Osteocyte (in vitro differentiated cells): Measurements from ENCODE around the gene CYSTM1. TPM values are rescaled to one million over a fixed set of nuclear protein-coding genes. Genes with fewer than 3 reads are reported as not detected.

Experiments used
- DNase-seq: peaks from one replicate; pipeline ENCODE4 v3.0.0; 2021; ENCODE audit warnings: mixed read lengths; ENCODE audit not compliant: unreplicated experiment; ENCODE audit errors: extremely low spot score
- H3K27ac Mint-ChIP-seq: one replicate; pipeline ENCODE4 v1.8.0; 2021; ENCODE audit warnings: mild to moderate bottlenecking, mixed read lengths; ENCODE audit not compliant: unreplicated experiment
- H3K27me3 Mint-ChIP-seq: one replicate; pipeline ENCODE4 v1.8.0; 2021; ENCODE audit warnings: mixed read lengths; ENCODE audit not compliant: unreplicated experiment
- H3K36me3 Mint-ChIP-seq: one replicate; pipeline ENCODE4 v1.8.0; 2021; ENCODE audit warnings: mixed read lengths; ENCODE audit not compliant: unreplicated experiment
- H3K4me1 Mint-ChIP-seq: one replicate; pipeline ENCODE4 v1.8.0; 2021; ENCODE audit warnings: mixed read lengths; ENCODE audit not compliant: unreplicated experiment
- H3K4me3 Mint-ChIP-seq: one replicate; pipeline ENCODE4 v1.8.0; 2021; ENCODE audit warnings: mild to moderate bottlenecking, moderate library complexity, mixed read lengths; ENCODE audit not compliant: unreplicated experiment
- H3K9me3 Mint-ChIP-seq: one replicate; pipeline ENCODE4 v1.8.0; 2021; ENCODE audit warnings: mixed read lengths; ENCODE audit not compliant: unreplicated experiment
- CTCF ChIP-seq: fragments of 200-600 bp; sonication (generic); IDR thresholded peaks from 2 replicates; pipeline ENCODE4 v1.5.0; 2021; ENCODE audit warnings: antibody characterized with exemption, mild to moderate bottlenecking, moderate library complexity
- total RNA-seq: library from RNA; stranded (reverse); gene quantifications from 2 replicates; pipeline ENCODE4 v1.2.1, GENCODE V29; 2021

The CYSTM1 gene
- total RNA-seq, 1 donor from 2014 or later, result 26.7 TPM

GRCh38 chr5:140239461-140239860 lies 64.5 kb downstream of the CYSTM1 start:
- Mint-ChIP-seq H3K4me3 (no peak overlapping the region), H3K27me3 (no peaks in the 10 kb centered on the region), H3K27ac (no peak overlapping the region), H3K9me3 (no peaks in the 10 kb centered on the region), H3K36me3 (peaks cover 1% of the 10 kb centered on the region), H3K4me1 (peaks cover 19% of the 10 kb centered on the region)
- no peak for TF ChIP-seq CTCF
- DNase-seq, result no peak

- peaks cover 6% of the 10 kb centered on the region for H3K36me3 Mint-ChIP-seq
- H3K9me3 Mint-ChIP-seq, result no peaks in the 10 kb centered on the region
- H3K27me3 Mint-ChIP-seq, result no peaks in the 10 kb centered on the region
- no peak overlapping the region for H3K27ac Mint-ChIP-seq
- TF ChIP-seq CTCF, result peak; percentile 76
- peaks cover 26% of the 10 kb centered on the region for H3K4me1 Mint-ChIP-seq
- peak; percentile 88 for DNase-seq
- H3K4me3 Mint-ChIP-seq, result no peak overlapping the region
Observed at GRCh38 chr5:140239939-140240700, 65.1 kb downstream of the CYSTM1 start.

GRCh38 chr5:140240987-140241706 lies 66.2 kb downstream of the CYSTM1 start:
- Mint-ChIP-seq H3K36me3 (peaks cover 9% of the 10 kb centered on the region), H3K4me1 (peaks cover 36% of the 10 kb centered on the region), H3K9me3 (no peaks in the 10 kb centered on the region), H3K27ac (peak overlapping the region; percentile 63), H3K4me3 (no peak overlapping the region), H3K27me3 (no peaks in the 10 kb centered on the region)
- peak; percentile 95 for DNase-seq
- no peak for TF ChIP-seq CTCF

GRCh38 chr5:140242099-140242498 lies 67.1 kb downstream of the CYSTM1 start:
- peaks cover 45% of the 10 kb centered on the region for H3K4me1 Mint-ChIP-seq
- no peak for TF ChIP-seq CTCF

GRCh38 chr5:140242890-140243585 lies 68.0 kb downstream of the CYSTM1 start:
- peaks cover 9% of the 10 kb centered on the region for H3K36me3 Mint-ChIP-seq
- no peaks in the 10 kb centered on the region for H3K27me3 Mint-ChIP-seq
- DNase-seq, result no peak
- no peak overlapping the region for H3K4me3 Mint-ChIP-seq
- no peaks in the 10 kb centered on the region for H3K9me3 Mint-ChIP-seq
- H3K27ac Mint-ChIP-seq, result no peak overlapping the region
- no peak for TF ChIP-seq CTCF
- peaks cover 50% of the 10 kb centered on the region for H3K4me1 Mint-ChIP-seq

More at GRCh38 chr5:140242099-140242498, 67.1 kb downstream of the CYSTM1 start:
- Mint-ChIP-seq H3K36me3 (peaks cover 9% of the 10 kb centered on the region), H3K27me3 (no peaks in the 10 kb centered on the region), H3K4me3 (no peak overlapping the region), H3K9me3 (no peaks in the 10 kb centered on the region), H3K27ac (peak overlapping the region; percentile 63)
- no peak for DNase-seq
